ENCODE results near the gene CRADD. TPM values are rescaled to one million over a fixed set of nuclear protein-coding genes. Genes with fewer than 3 reads are reported as not detected.
A peak's percentile ranks its signal among the peaks of the same experiment; 100 is the strongest.

The CRADD gene
- total RNA-seq, 4 donors from 2014 or later = 16.1 to 43.3 (median 26.5) TPM

- TF ChIP-seq POLR2A (IDR thresholded peaks at IDR 0.05) (no peak), CTCF (IDR thresholded peaks at IDR 0.05) (no peak)
- WGBS, 2 donors = 64 to 65% methylated on average over 14 of the region's 14 CpGs
- intact Hi-C loops (cut with DNase I; ENCODE audit: low total_unique reads) = no loop called here
- no peak for DNase-seq (ENCODE audit: low spot score in 2 of 2)
- no peak overlapping the region for H3K4me3 ChIP-seq (ENCODE audit: low read depth, poor library complexity, severe bottlenecking)
These were observed 215.5 kb downstream of the CRADD start for GRCh38 chr12:93892423-93893268.

GRCh38 chr12:93894391-93895088 is 217.4 kb downstream of the CRADD start:
- TF ChIP-seq CTCF (IDR thresholded peaks at IDR 0.05) (no peak), POLR2A (IDR thresholded peaks at IDR 0.05) (no peak)
- peak; percentile 68 to 91 for DNase-seq (ENCODE audit: low spot score in 2 of 2)
- intact Hi-C loops (cut with DNase I; ENCODE audit: low total_unique reads) = no loop called here
- H3K4me3 ChIP-seq (ENCODE audit: low read depth, poor library complexity, severe bottlenecking) = no peak overlapping the region
- 19 to 21% methylated on average over 15 to 16 of the region's 17 CpGs for WGBS, 2 donors

GRCh38 chr12:93895089-93895445 is 217.9 kb downstream of the CRADD start:
- intact Hi-C loops (cut with DNase I; ENCODE audit: low total_unique reads) = no loop called here
- TF ChIP-seq CTCF (IDR thresholded peaks at IDR 0.05) (no peak), POLR2A (IDR thresholded peaks at IDR 0.05) (no peak)
- 42 to 47% methylated on average over 6 of the region's 6 CpGs for WGBS, 2 donors
- H3K4me3 ChIP-seq (ENCODE audit: low read depth, poor library complexity, severe bottlenecking) = no peak overlapping the region
- no peak for DNase-seq (ENCODE audit: low spot score in 2 of 2)

- no peak overlapping the region for H3K4me3 ChIP-seq (ENCODE audit: low read depth, poor library complexity, severe bottlenecking)
- 84 to 94% methylated on average over 1 of the region's 1 CpG for WGBS, 2 donors
- no peak for TF ChIP-seq POLR2A (IDR thresholded peaks at IDR 0.05)
- no peak for TF ChIP-seq CTCF (IDR thresholded peaks at IDR 0.05)
- intact Hi-C loops (cut with DNase I; ENCODE audit: low total_unique reads) = no loop called here
- DNase-seq (ENCODE audit: low spot score in 2 of 2) = no peak
These were observed 219.3 kb downstream of the CRADD start for GRCh38 chr12:93896427-93896826.

GRCh38 chr12:93896952-93897351 is 219.8 kb downstream of the CRADD start:
- WGBS, 2 donors = 76 to 79% methylated on average over 6 of the region's 6 CpGs
- TF ChIP-seq POLR2A (IDR thresholded peaks at IDR 0.05) = no peak
- TF ChIP-seq CTCF (IDR thresholded peaks at IDR 0.05) = no peak
- DNase-seq (ENCODE audit: low spot score in 2 of 2) = no peak
- intact Hi-C loops (cut with DNase I; ENCODE audit: low total_unique reads) = no loop called here
- no peak overlapping the region for H3K4me3 ChIP-seq (ENCODE audit: low read depth, poor library complexity, severe bottlenecking)
